Pancreas (tissue), 10 donors: Measurements from ENCODE around the gene ATG2A. TPM values are rescaled to one million over a fixed set of nuclear protein-coding genes. Genes with fewer than 3 reads are reported as not detected.

ENCODE experiments used
- ATAC-seq, 4 donors: fragments of 200-7000 bp; cut with Tn5 transposase; one replicate each; pipeline versions ENCODE4 v1.8.0 to v1.9.1; 2020; ENCODE audit warnings: mild to moderate bottlenecking in 4 of 4, moderate library complexity in 4 of 4
- DNase-seq, 6 donors: peaks; one replicate each; pipeline ENCODE4 v3.0.0-alpha.2; 2020
- FAIRE-seq: peaks from 2 replicates; lab custom pipeline; 2012; peaks lifted over from hg19 to GRCh38; lab: Jason Lieb, UNC
- H3K27ac ChIP-seq, 4 donors: fragments of 200-600 bp; sonication (generic); 1 replicate in 3 of 4; 2 replicates in 1 of 4; pipeline versions ENCODE4 v1.5.0 to v1.8.0; 2020
- H3K27me3 ChIP-seq, 4 donors: fragments of 200-600 bp; one replicate each; pipeline ENCODE4 v1.8.0; 2021
- H3K36me3 ChIP-seq, 3 donors: fragments of 200-600 bp; sonication (generic) in 1 of 3; one replicate each; pipeline versions ENCODE4 v1.5.0 to v1.8.0; 2020 to 2021
- H3K4me1 ChIP-seq, 3 donors: fragments of 200-600 bp; one replicate each; pipeline ENCODE4 v1.8.0; 2021
- H3K4me3 ChIP-seq, 4 donors: fragments of 200-600 bp; sonication (generic) in 2 of 4; one replicate each; pipeline versions ENCODE4 v1.5.0 to v1.8.0; 2020 to 2021
- H3K9me3 ChIP-seq, 4 donors: fragments of 200-600 bp; one replicate each; pipeline ENCODE4 v1.8.0; 2021
- CTCF ChIP-seq, 4 donors: fragments of 200-600 bp; sonication (generic) in 3 of 4; IDR thresholded peaks; one replicate each; pipeline versions ENCODE4 v1.5.0 to v1.8.0; 2021; ENCODE audit warnings: antibody characterized with exemption in 4 of 4
- WGBS, 2 donors: extraction: QIAGEN DNeasy Blood & Tissue Kit; methylation state at CpG; one replicate each; pipeline ENCODE4 v1.1.7; 2013; 5-methylcytosine and 5-hydroxymethylcytosine counted together
- intact Hi-C, 3 donors: fragments of 100-400 bp; cut with DNase I; formaldehyde crosslinking; loops; one replicate each; pipeline versions ENCODE4 v1.11.1 to v1.14.2; 2022
- polyA plus RNA-seq, 2 donors: library from polyadenylated mRNA; stranded (reverse); fragments of 200-250 nt; gene quantifications; one replicate each; pipeline ENCODE4 v1.2.3, GENCODE V29; 2013
- total RNA-seq, 6 donors: library from RNA; stranded (reverse); fragmentation: NEBNext Ultra II Directional in 4 of 6; extraction: Animal tissue kit (Norgen Biotek cat#: 25700) in 4 of 6; gene quantifications; one replicate each; pipeline versions ENCODE4 v1.2.1 to v1.2.4, GENCODE V29; 2021 to 2023
- donor health status: healthy with polysubstance abuse.
- donor health status: DM: no; HTN: no; CAD: no; lungs with moderate emphysema.
- donor health status: DM: no; HTN: no; CAD: no.
- donor health status: control.
- donor health status: control.
- donor health status: Bipolar disorder and iron deficiency.
- donor health status: DM: yes; HTN: yes; CAD: no.
- donor health status: DM: no; HTN: no; CAD: no.
- donor health status: DM: no; HTN: no; CAD: no.
- donor health status: DM: yes; HTN: yes; CAD: no.

Gene ATG2A
- total and polyA plus RNA-seq, 8 donors = 13.3 to 34.1 (median 17.1) TPM

GRCh38 chr11:64935359-64936081 lies 18.5 kb upstream of the ATG2A start, which contains the start of gene GPHA2:
GPHA2 (minus strand) TSS chr11:64935893; CDS start chr11:64935460, 433 bp downstream.
- FAIRE-seq (no peak), ATAC-seq (peak; percentile 49 to 74 (median 72)), DNase-seq (peak in 5 of 6 donors; percentile 50 to 67 (median 59))
- H3K4me1 ChIP-seq = peaks cover 0 to 17% (median 4%) of the 10 kb centered on the region in 3 donors
- intact Hi-C loops = no loop called here
- no peaks in the 10 kb centered on the region for H3K27me3 ChIP-seq
- 36 to 42% methylated on average over 14 of the region's 14 CpGs for WGBS, 2 donors
- H3K36me3 ChIP-seq = peaks cover 2 to 11% (median 2%) of the 10 kb centered on the region in 3 donors
- peak within 1 kb of the TSS; percentile 10 to 39 (median 30) for H3K27ac ChIP-seq
- TF ChIP-seq CTCF (IDR thresholded peaks at IDR 0.05) = no peak
- no peaks in the 10 kb centered on the region for H3K9me3 ChIP-seq
- H3K4me3 ChIP-seq = no peak within 1 kb of the TSS

DNA sequence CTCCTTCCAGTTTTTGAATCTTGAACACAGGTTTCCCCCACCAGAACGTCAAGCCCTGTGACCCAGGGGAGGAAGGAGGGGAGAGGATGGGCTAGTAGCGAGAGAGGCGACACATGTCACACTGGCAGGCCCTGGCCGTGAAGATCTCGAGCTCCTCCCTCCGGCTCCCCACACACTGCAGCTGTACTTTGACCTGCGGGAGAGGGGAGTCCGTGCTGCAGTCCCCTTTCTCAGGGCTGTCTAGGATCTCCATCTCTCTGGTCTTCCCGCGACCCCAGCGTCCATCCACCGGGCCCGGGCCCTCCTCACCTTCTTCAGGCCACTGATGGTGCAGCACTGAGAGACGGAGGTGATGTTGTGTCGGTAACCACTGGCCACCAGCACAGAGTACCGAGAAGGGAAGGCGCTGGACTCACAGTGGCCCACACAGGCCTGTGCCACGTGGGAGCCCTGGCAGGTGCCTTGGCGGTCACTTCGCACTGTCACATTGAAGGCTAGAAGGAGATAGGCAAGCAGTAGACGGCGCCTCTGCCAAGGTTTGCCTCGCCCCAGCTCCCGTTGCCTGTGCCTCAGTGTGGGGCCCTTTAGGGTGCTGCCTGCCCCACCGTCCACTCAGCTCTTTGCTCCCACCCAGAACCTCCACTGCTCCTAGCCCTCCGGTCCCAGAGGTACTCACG lies 17.8 kb upstream of the ATG2A start:
- ATAC-seq (peak; percentile 86 to 92 (median 90)), FAIRE-seq (no peak), DNase-seq (peak in 5 of 6 donors; percentile 57 to 87 (median 80))
- H3K4me1 ChIP-seq = peaks cover 0 to 17% (median 4%) of the 10 kb centered on the region in 3 donors
- H3K4me3 ChIP-seq = no peak overlapping the region
- H3K9me3 ChIP-seq = no peaks in the 10 kb centered on the region
- no peaks in the 10 kb centered on the region for H3K27me3 ChIP-seq
- WGBS, 2 donors = 34 to 38% methylated on average over 27 of the region's 27 CpGs
- no peak for TF ChIP-seq CTCF (IDR thresholded peaks at IDR 0.05)
- peak overlapping the region; percentile 10 to 39 (median 30) for H3K27ac ChIP-seq
- intact Hi-C loops = no loop called here
- H3K36me3 ChIP-seq = peaks cover 2 to 16% (median 2%) of the 10 kb centered on the region in 3 donors

DNA sequence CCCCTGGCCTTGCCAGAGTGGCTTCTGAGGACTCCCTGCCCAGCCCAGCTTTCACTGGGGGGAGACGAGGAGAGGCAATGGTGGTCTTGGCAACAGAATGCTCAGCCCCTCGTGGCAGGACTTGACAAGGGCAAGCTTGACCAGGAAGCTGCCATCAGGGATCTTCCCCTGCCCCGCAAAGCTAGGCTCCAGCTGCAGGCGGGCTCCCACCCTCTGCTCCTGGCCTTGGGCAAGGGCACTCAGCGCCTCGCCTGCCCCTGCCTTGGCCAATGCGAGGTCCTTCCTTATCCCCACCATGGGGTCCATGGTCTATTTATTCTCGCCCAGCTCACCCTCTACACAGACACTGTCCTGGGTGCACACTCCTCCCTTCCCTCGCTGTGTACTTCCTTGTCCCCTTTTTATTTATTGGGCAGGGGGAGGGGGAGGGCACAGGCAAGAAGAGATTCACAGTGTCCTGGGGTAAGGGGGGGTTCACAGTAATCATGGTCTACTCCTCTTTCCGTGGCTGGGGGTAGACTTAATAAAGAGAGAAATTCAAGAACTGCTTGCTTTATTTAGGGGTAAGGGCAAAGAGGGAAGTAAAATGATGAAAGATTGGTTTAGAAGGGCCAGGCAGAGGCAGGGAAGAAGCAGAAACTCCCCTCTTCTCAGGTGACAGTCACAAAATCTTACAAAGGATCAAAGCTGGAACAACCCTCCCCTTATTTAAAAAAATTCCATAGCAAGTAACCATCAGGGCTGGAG lies 17.1 kb upstream of the ATG2A start:
- H3K27me3 ChIP-seq = no peaks in the 10 kb centered on the region
- H3K4me1 ChIP-seq = peaks cover 0 to 17% (median 4%) of the 10 kb centered on the region in 3 donors
- WGBS, 2 donors = 68 to 70% methylated on average over 10 of the region's 10 CpGs
- FAIRE-seq (no peak), ATAC-seq (no peak), DNase-seq (peak in 1 of 6 donors; percentile 36)
- H3K9me3 ChIP-seq = no peaks in the 10 kb centered on the region
- peaks cover 2 to 16% (median 2%) of the 10 kb centered on the region in 3 donors for H3K36me3 ChIP-seq
- no peak overlapping the region for H3K4me3 ChIP-seq
- TF ChIP-seq CTCF (IDR thresholded peaks at IDR 0.05) = no peak
- intact Hi-C loops = no loop called here
- peak overlapping the region in 3 of 4 donors; percentile 26 to 39 (median 33) for H3K27ac ChIP-seq

- Histone ChIP-seq H3K27me3 (no peaks in the 10 kb centered on the region), H3K36me3 (peaks cover 2 to 16% (median 2%) of the 10 kb centered on the region in 3 donors), H3K9me3 (no peaks in the 10 kb centered on the region), H3K27ac (peak overlapping the region in 1 of 4 donors; percentile 26), H3K4me3 (no peak overlapping the region), H3K4me1 (peaks cover 0 to 17% (median 4%) of the 10 kb centered on the region in 3 donors)
- 91 to 93% methylated on average over 12 of the region's 12 CpGs for WGBS, 2 donors
- DNase-seq (peak in 1 of 6 donors; percentile 47), ATAC-seq (no peak), FAIRE-seq (no peak)
- intact Hi-C loops = no loop called here
- no peak for TF ChIP-seq CTCF (IDR thresholded peaks at IDR 0.05)
Measured at GRCh38 chr11:64933213-64933934, 16.4 kb upstream of the ATG2A start.
